Endothelial cell of umbilical vein (primary cell): ENCODE results near the gene CLEC7A. TPM values are rescaled to one million over a fixed set of nuclear protein-coding genes. Genes with fewer than 3 reads are reported as not detected.

Experiments used
- BruUV-seq: library from RNA; stranded (reverse); fragments of 400-500 nt; replicated peaks from 2 replicates; lab custom pipeline; 2021; lab: Mats Ljungman, UMichigan
- CTCF ChIA-PET: fragments of 300-600, 350-600 bp; sonication (Branson Sonifier 250); formaldehyde crosslinking; loops from one replicate; lab custom pipeline; 2021; ENCODE audit warnings: antibody characterized with exemption, inconsistent platforms; lab: Charles Lee
- POLR2A ChIA-PET: fragments of 300-600, 350-600 bp; sonication (Branson Sonifier 250); formaldehyde crosslinking; loops from one replicate; lab custom pipeline; 2021; ENCODE audit warnings: antibody characterized with exemption, inconsistent platforms; lab: Charles Lee
- DNase-seq: peaks from one replicate; pipeline ENCODE4 v3.0.0-alpha.2; 2011; ENCODE audit warnings: low read depth, low spot score
- FAIRE-seq: peaks from 2 replicates; lab custom pipeline; 2011; peaks lifted over from hg19 to GRCh38; lab: Jason Lieb, UNC
- H2AFZ ChIP-seq: 2 replicates; pipeline ENCODE4 v1.6.0; 2012; ENCODE audit warnings: low read depth, low read length, control low read depth, inconsistent platforms
- H3K27ac ChIP-seq: 2 replicates; pipeline ENCODE4 v1.5.1; 2011; ENCODE audit warnings: low read depth, mild to moderate bottlenecking, control low read depth, low read length, moderate library complexity; ENCODE audit not compliant: insufficient read depth
- H3K27me3 ChIP-seq, 2 experiments: 2 replicates each; pipeline versions ENCODE4 v1.6.0 to v1.6.1; 2011; ENCODE audit warnings: low read length in 2 of 2, mixed read lengths in 1 of 2; ENCODE audit not compliant: control insufficient read depth in 2 of 2, insufficient read depth in 2 of 2
- H3K36me3 ChIP-seq, 2 experiments: 2 replicates in 1 of 2; 3 replicates in 1 of 2; pipeline ENCODE4 v1.5.1; 2011; ENCODE audit warnings: low read length in 2 of 2, mild to moderate bottlenecking in 1 of 2, moderate library complexity in 1 of 2; ENCODE audit not compliant: control insufficient read depth in 2 of 2, insufficient read depth in 2 of 2; ENCODE audit errors: extremely low read depth in 1 of 2
- H3K4me1 ChIP-seq: 3 replicates; pipeline ENCODE4 v1.5.1; 2011; ENCODE audit warnings: mild to moderate bottlenecking, low read length; ENCODE audit not compliant: control insufficient read depth, insufficient read depth; ENCODE audit errors: extremely low read depth
- H3K4me2 ChIP-seq: 2 replicates; pipeline ENCODE4 v1.6.1; 2011; ENCODE audit warnings: low read length, control low read depth, mixed read lengths; ENCODE audit not compliant: insufficient read depth
- H3K4me3 ChIP-seq, 3 experiments: fragments of 200-600 bp in 1 of 3; sonication (generic), shearing (Covaris generic) in 1 of 3; replicated peaks in 1 of 3; 2 replicates each; pipeline ENCODE4 v1.5.1; 2011 to 2016; ENCODE audit warnings: control low read depth in 3 of 3, low read length in 3 of 3, mild to moderate bottlenecking in 2 of 3, inconsistent platforms in 1 of 3, low read depth in 1 of 3, moderate library complexity in 1 of 3; ENCODE audit not compliant: insufficient read depth in 1 of 3
- H3K79me2 ChIP-seq: 2 replicates; pipeline ENCODE4 v1.6.0; 2012; ENCODE audit warnings: low read length, inconsistent platforms; ENCODE audit not compliant: control insufficient read depth, insufficient read depth
- H3K9ac ChIP-seq: replicated peaks from 2 replicates; pipeline ENCODE3; 2011; ENCODE audit warnings: low read length, control low read depth; ENCODE audit not compliant: insufficient read depth; ENCODE audit errors: extremely low read depth
- H3K9me1 ChIP-seq: replicated peaks from 3 replicates; pipeline ENCODE4 v1.6.0; 2011; ENCODE audit warnings: mild to moderate bottlenecking, low read length; ENCODE audit not compliant: control insufficient read depth, insufficient read depth; ENCODE audit errors: extremely low read depth
- H3K9me3 ChIP-seq: replicated peaks from 2 replicates; pipeline ENCODE4 v1.5.1; 2012; ENCODE audit warnings: low read length, inconsistent platforms; ENCODE audit not compliant: control insufficient read depth, insufficient read depth
- H4K20me1 ChIP-seq: replicated peaks from 2 replicates; pipeline ENCODE3; 2011; ENCODE audit warnings: mild to moderate bottlenecking, low read length; ENCODE audit not compliant: control insufficient read depth, insufficient read depth; ENCODE audit errors: extremely low read depth
- EZH2 ChIP-seq: IDR thresholded peaks from 2 replicates; pipeline ENCODE4 v1.6.1; 2012; ENCODE audit warnings: borderline replicate concordance, low read depth, mild to moderate bottlenecking, moderate library complexity, low read length, inconsistent platforms; ENCODE audit not compliant: severe bottlenecking
- FOS ChIP-seq: IDR thresholded peaks from 2 replicates; pipeline ENCODE4 v1.6.1; 2011; ENCODE audit warnings: mild to moderate bottlenecking, low read length, moderate library complexity, borderline replicate concordance; ENCODE audit not compliant: insufficient read depth
- GATA2 ChIP-seq: IDR thresholded peaks from 2 replicates; pipeline ENCODE4 v1.7.0; 2011; ENCODE audit warnings: low read depth, mild to moderate bottlenecking, moderate library complexity, mixed read lengths, low read length; ENCODE audit not compliant: insufficient read length, insufficient read depth
- JUN ChIP-seq: IDR thresholded peaks from 2 replicates; pipeline ENCODE4 v1.6.1; 2011; ENCODE audit warnings: borderline replicate concordance, low read depth; ENCODE audit not compliant: insufficient read length, insufficient read depth
- MYC ChIP-seq: IDR thresholded peaks from one replicate; pipeline ENCODE4 v1.6.1; 2011; ENCODE audit warnings: mild to moderate bottlenecking, low read depth, low read length
- POLR2A ChIP-seq: IDR thresholded peaks from 2 replicates; pipeline ENCODE4 v1.6.1; 2012; ENCODE audit warnings: low read depth, mild to moderate bottlenecking, control low read depth, low read length
- POLR2AphosphoS5 ChIP-seq: IDR thresholded peaks from 2 replicates; pipeline ENCODE4 v1.6.1; 2012; ENCODE audit warnings: low read depth, mild to moderate bottlenecking, control low read depth, low read length, moderate library complexity; ENCODE audit not compliant: insufficient read depth
- dilution Hi-C: fragments of 300-500 bp; cut with MboI; formaldehyde crosslinking; loops from one replicate; pipeline ENCODE4 v1.15.0; 2019; ENCODE audit warnings: low sequenced_read_pairs; ENCODE audit not compliant: extremely low pct_ligation_motif_present
- intact Hi-C: fragments of 100-400 bp; cut with micrococcal nuclease; formaldehyde crosslinking; loops from one replicate; pipeline ENCODE4 v1.10.0; 2022
- polyA plus RNA-seq, 4 experiments: library from polyadenylated mRNA; depleted of rRNA in 3 of 4; stranded (reverse) in 3 of 4; unstranded in 1 of 4; fragments of >200 nt; gene quantifications; 2 replicates each; pipeline versions ENCODE4 v1.2.1 to v1.2.3, GENCODE V29; 2011 to 2012; ENCODE audit warnings: missing spikeins in 1 of 4
- total RNA-seq: library from RNA; stranded (reverse); gene quantifications from 2 replicates; pipeline ENCODE4 v1.2.3, GENCODE V29; 2021
- TF ChIP-seq, protein P1 (sequence below): IDR thresholded peaks from 2 replicates; pipeline ENCODE4 v1.6.1; 2011; ENCODE audit not compliant: insufficient read depth, insufficient read length
- TF ChIP-seq, protein P2 (sequence below), 2 donors: IDR thresholded peaks; 1 replicate in 1 of 2; 2 replicates in 1 of 2; pipeline ENCODE4 v1.5.1; 2011; ENCODE audit warnings: low read length in 2 of 2, mild to moderate bottlenecking in 2 of 2, moderate library complexity in 2 of 2, control low read depth in 1 of 2, inconsistent platforms in 1 of 2, low read depth in 1 of 2; ENCODE audit not compliant: insufficient read depth in 1 of 2; ENCODE audit errors: extremely low read depth in 1 of 2

CLEC7A gene
- total and polyA plus RNA-seq, 2 donors (not counting 3 experiments of a cell fraction or from before 2014, with no cell fraction given) = not detected

DNA sequence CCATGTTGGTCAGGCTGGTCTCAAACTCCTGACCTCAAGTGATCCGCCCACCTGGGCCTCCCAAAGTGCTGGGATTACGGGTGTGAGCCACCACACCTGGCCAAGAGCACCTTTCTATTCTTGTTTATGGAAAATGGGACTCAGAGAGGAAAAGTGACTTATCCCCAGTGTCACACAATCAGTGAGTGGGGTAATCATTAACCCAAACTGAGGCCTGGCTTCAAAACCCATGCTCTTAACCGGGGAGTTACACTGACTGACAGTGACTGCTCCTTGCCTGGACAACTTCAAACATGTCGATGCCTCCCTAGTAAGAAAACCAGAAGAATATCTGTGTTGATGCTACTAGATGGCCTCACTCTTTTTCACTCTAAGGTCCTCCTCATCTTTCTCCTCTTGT lies 7.3 kb downstream of the CLEC7A start:
- Histone ChIP-seq H3K4me2 (no peak overlapping the region), H3K9me1 (no peaks in the 10 kb centered on the region), H3K36me3 (no peaks in the 10 kb centered on the region), H4K20me1 (no peaks in the 10 kb centered on the region), H3K79me2 (no peaks in the 10 kb centered on the region), H3K27ac (no peak overlapping the region), H3K9ac (no peak overlapping the region), H3K4me1 (no peaks in the 10 kb centered on the region), H3K9me3 (no peaks in the 10 kb centered on the region), H2AFZ (peak overlapping the region; percentile 41), H3K4me3 (no peak overlapping the region), H3K27me3 (no peaks in the 10 kb centered on the region)
- FAIRE-seq (no peak), DNase-seq (no peak)
- intact Hi-C loops = no loop called here
- ChIA-PET CTCF (interaction anchor here (0.7 kb wide), 1 partner anchor 143 kb away, joined by 3 read pairs; no protein-coding TSS in a partner anchor), POLR2A (no interaction called here)
- dilution Hi-C loops = no loop called here
- no TSS peak for BruUV-seq
- TF ChIP-seq, protein P1, sequence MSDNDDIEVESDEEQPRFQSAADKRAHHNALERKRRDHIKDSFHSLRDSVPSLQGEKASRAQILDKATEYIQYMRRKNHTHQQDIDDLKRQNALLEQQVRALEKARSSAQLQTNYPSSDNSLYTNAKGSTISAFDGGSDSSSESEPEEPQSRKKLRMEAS = no peak
- TF ChIP-seq POLR2AphosphoS5 (no peak), EZH2 (no peak), FOS (no peak), JUN (no peak), MYC (no peak), GATA2 (no peak), POLR2A (no peak)
- TF ChIP-seq, protein P2, sequence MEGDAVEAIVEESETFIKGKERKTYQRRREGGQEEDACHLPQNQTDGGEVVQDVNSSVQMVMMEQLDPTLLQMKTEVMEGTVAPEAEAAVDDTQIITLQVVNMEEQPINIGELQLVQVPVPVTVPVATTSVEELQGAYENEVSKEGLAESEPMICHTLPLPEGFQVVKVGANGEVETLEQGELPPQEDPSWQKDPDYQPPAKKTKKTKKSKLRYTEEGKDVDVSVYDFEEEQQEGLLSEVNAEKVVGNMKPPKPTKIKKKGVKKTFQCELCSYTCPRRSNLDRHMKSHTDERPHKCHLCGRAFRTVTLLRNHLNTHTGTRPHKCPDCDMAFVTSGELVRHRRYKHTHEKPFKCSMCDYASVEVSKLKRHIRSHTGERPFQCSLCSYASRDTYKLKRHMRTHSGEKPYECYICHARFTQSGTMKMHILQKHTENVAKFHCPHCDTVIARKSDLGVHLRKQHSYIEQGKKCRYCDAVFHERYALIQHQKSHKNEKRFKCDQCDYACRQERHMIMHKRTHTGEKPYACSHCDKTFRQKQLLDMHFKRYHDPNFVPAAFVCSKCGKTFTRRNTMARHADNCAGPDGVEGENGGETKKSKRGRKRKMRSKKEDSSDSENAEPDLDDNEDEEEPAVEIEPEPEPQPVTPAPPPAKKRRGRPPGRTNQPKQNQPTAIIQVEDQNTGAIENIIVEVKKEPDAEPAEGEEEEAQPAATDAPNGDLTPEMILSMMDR (IDR thresholded peaks at IDR 0.05; ENCODE audit: extremely low read depth in 1 of 2, insufficient read depth in 1 of 2, low read depth in 1 of 2, low read length in 2 of 2) = no peak
